ENCODE results near the gene INPP5A.
"Not testable (repeated sequence)": the region's sequence is repeated elsewhere in the genome, so short reads cannot be mapped to it uniquely, and the experiment has no call there.

Gene INPP5A

GRCh38 chr10:132770061-132771021 lies 232.8 kb downstream of the INPP5A start:
- FAIRE-seq (no peak), DNase-seq (ENCODE audit: insufficient read length, low spot score) (no peak)

- not testable (repeated sequence) for FAIRE-seq; DNase-seq (ENCODE audit: insufficient read length, low spot score)
These were observed 235.2 kb downstream of the INPP5A start for GRCh38 chr10:132772816-132773215.

GRCh38 chr10:132774181-132774901 lies 236.8 kb downstream of the INPP5A start:
- DNase-seq (ENCODE audit: insufficient read length, low spot score): no peak

GRCh38 chr10:132774902-132775863 lies 237.6 kb downstream of the INPP5A start:
- no peak for DNase-seq (ENCODE audit: insufficient read length, low spot score)
- FAIRE-seq: no peak

More at GRCh38 chr10:132774181-132774901, 236.8 kb downstream of the INPP5A start:
- no peak for FAIRE-seq

- DNase-seq (ENCODE audit: insufficient read length, low spot score): no peak
- no peak for FAIRE-seq
These were observed 238.6 kb downstream of the INPP5A start for GRCh38 chr10:132776186-132776585.

- FAIRE-seq: no peak
- DNase-seq (ENCODE audit: insufficient read length, low spot score): no peak
These were observed 239.2 kb downstream of the INPP5A start for GRCh38 chr10:132776821-132777220.

GRCh38 chr10:132777441-132777840 lies 239.9 kb downstream of the INPP5A start:
- FAIRE-seq (no peak), DNase-seq (ENCODE audit: insufficient read length, low spot score) (no peak)

GRCh38 chr10:132779549-132780294 lies 242.1 kb downstream of the INPP5A start:
- no peak for DNase-seq (ENCODE audit: insufficient read length, low spot score)
- FAIRE-seq: no peak

- no peak for DNase-seq (ENCODE audit: insufficient read length, low spot score)
- FAIRE-seq: no peak
These were observed 242.8 kb downstream of the INPP5A start for GRCh38 chr10:132780356-132780755.

GRCh38 chr10:132781556-132781955 lies 244.0 kb downstream of the INPP5A start:
- no peak for FAIRE-seq
- DNase-seq (ENCODE audit: insufficient read length, low spot score): no peak

- no peak for FAIRE-seq
These were observed 245.8 kb downstream of the INPP5A start for GRCh38 chr10:132783165-132783939.

GRCh38 chr10:132783940-132784865 lies 246.6 kb downstream of the INPP5A start:
- DNase-seq (ENCODE audit: insufficient read length, low spot score) (no peak), FAIRE-seq (no peak)

More at GRCh38 chr10:132783165-132783939, 245.8 kb downstream of the INPP5A start:
- DNase-seq (ENCODE audit: insufficient read length, low spot score): no peak

GRCh38 chr10:132784866-132785722 lies 247.5 kb downstream of the INPP5A start:
- DNase-seq (ENCODE audit: insufficient read length, low spot score) (no peak), FAIRE-seq (no peak)

GRCh38 chr10:132785723-132786475 lies 248.3 kb downstream of the INPP5A start, which contains the start of gene NKX6-2:
Gene NKX6-2, minus strand, starts transcription at chr10:132786147. Its CDS starts 199 bp downstream, at chr10:132785948.
- DNase-seq (ENCODE audit: insufficient read length, low spot score): no peak
- no peak for FAIRE-seq

GRCh38 chr10:132786476-132786883 lies 248.9 kb downstream of the INPP5A start:
- DNase-seq (ENCODE audit: insufficient read length, low spot score) (no peak), FAIRE-seq (no peak)

GRCh38 chr10:132786884-132787494 lies 249.4 kb downstream of the INPP5A start:
- FAIRE-seq: no peak

More at GRCh38 chr10:132786884-132787494, 249.4 kb downstream of the INPP5A start:
- no peak for DNase-seq (ENCODE audit: insufficient read length, low spot score)

Data from HTR-8/SVneo (cell line).